HG03025 (cell line): ENCODE measurements around the gene SOCS1.

ENCODE experiments used
- ATAC-seq: cut with Tn5 transposase; IDR thresholded peaks from one replicate; pipeline ENCODE4 v1.9.1; 2021; ENCODE audit warnings: mild to moderate bottlenecking, moderate library complexity; ENCODE audit not compliant: unreplicated experiment, low FRiP score

Gene SOCS1

DNA sequence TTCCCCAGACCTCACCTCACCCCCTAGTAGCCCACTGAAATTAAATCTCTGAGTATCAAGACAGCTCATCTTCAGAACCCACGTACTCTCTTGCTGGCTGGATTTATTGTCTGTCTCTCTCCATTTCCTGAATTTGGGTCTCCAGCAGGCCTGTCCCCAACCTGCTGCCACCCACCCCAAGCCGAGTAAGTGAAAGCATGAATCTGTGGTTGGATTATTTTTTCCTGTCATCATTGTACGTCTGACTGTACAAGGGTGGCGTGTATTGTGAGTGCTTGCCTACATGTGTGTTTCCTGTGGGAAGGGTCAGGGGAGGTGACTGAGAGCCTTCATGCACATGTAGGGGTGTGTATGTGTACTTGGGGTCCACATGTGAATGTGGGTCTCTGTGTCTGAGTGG, 7.7 kb upstream of the SOCS1 start:
- ATAC-seq, result no peak

- ATAC-seq, result no peak
Observed at GRCh38 chr16:11262915-11263314, 6.9 kb upstream of the SOCS1 start.

DNA sequence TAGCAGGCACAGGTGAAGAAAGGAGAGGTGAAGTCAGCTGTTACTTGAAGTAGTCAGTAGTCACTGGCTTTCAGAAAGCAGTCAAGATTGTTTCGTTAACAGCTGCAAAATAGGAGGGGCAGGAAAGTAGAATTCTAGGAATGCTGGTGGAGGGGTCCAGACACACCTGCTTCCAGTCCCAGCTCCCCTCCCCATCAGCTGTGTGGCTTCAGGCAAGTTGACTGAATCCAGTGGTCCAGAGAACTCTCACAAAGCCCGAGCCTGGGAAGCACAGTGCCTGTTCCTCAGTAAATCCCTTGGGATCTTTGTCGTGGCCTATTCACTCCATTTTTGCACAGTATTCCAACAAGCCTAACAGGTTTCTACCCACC, 4.6 kb upstream of the SOCS1 start:
- no peak for ATAC-seq

GRCh38 chr16:11259655-11260595, 3.9 kb upstream of the SOCS1 start:
- ATAC-seq, result no peak

- no peak for ATAC-seq
Observed at GRCh38 chr16:11258553-11259492, 2.8 kb upstream of the SOCS1 start.

DNA sequence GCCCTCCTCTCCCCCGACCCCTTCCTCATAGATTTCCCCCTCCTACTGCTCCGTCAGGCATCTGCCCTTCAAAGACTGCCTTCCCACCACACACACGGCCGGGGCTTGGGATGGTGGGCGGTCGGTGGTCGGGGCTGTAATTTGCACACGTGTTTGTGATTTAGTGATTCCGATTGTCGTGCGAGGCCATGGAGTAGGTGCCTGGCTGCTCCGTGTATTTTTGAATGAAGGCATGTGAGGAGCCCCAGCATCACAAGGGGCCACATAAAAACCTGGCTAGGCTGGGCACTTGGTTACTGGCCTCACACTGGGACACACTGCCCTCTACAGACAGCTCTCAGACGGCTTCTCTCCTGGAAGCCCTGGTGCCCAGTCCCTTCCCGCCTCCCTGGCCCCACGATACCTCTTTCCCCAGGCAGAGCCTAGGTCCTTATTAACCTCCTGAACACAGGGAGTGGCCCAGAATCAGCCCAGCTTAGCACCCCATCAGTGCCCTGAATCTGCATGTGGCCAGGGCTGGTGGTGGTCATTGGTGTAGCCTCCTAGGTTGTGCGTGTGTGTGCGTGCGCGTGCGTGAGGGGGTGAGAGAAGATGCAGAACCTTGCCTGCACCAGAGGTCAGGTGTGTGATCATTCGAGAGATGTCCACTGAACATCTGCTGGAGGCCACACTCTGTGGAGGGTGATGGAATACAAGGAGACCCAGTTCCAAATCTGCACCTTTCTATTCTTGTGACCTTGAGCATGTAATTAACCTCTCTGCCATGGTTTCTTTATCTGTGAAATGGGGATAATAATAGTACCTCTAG, 1.3 kb upstream of the SOCS1 start:
- no peak for ATAC-seq

- no peak for ATAC-seq
Observed at GRCh38 chr16:11256661-11257130, 692 bp upstream of the SOCS1 start.

GRCh38 chr16:11254913-11255736, 879 bp downstream of the SOCS1 start:
- ATAC-seq, result peak; percentile 3

- ATAC-seq, result no peak
Observed at GRCh38 chr16:11253995-11254912, 1.8 kb downstream of the SOCS1 start.

DNA sequence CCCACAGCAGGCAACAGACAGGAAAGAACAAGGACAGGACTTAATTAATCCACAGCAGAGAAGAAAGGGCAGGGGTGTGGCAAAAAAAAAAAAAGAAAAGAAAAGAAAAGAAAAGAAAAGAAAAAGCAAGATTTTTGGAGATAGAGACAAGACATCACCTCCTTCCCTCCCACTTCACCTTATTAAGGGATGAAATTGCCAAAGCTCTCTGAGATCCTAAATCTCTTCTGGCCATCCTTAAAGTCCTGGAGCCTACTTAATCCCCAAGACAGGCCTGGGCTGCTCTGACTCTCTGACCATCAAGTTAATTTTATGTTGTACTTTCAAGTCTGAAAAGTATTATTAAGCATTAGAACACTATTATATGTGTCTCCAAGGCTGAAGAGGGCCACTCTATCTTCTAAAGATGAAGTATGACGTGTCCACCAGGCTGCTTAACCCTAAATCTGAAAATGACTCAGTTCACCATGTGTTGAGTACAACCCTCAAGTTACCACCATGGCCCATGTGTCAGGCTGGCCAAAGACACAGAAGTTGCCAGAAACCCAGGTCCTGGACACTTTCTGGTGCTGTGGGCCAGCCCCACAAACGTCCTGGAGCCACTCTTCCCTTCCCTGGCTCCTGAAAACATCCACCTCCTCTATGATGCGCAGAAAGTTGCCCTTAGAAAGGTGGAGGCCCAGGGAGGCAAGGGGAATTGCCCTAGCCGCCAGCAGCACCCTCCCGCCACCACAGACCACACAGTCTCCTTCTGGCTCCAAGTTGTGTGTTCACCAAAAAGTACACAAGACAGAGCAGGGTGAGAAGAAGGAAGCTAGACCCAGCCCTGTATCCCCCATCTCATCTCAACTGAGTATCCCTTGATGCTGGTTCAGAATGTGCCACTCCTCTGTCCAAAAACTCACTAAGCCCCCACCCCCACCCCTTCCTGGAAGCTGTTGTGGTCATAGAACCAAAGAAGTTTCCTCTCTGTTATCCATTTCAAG, 2.7 kb downstream of the SOCS1 start:
- ATAC-seq, result no peak

DNA sequence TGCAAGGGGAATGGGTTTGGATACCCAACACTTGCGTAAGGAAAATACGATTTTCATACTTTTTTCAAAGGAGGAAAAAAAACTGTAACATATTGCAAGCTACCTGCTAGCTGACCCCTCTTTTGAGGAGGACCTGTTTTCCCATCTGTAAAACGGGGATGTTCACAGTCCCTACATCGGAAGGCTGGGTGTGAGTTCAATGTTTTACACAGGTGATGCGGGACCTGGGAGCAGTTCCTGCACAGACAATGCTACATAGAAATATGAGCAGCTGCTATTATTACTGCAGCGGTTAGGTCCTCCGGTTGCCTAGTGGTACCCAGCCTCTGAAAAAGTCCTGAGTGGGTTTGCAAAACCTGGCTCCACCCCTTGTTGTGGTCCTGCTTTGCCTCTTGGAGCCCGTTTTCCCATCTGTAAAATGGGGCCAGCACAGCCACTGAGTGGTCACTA, 3.5 kb downstream of the SOCS1 start:
- ATAC-seq, result no peak

DNA sequence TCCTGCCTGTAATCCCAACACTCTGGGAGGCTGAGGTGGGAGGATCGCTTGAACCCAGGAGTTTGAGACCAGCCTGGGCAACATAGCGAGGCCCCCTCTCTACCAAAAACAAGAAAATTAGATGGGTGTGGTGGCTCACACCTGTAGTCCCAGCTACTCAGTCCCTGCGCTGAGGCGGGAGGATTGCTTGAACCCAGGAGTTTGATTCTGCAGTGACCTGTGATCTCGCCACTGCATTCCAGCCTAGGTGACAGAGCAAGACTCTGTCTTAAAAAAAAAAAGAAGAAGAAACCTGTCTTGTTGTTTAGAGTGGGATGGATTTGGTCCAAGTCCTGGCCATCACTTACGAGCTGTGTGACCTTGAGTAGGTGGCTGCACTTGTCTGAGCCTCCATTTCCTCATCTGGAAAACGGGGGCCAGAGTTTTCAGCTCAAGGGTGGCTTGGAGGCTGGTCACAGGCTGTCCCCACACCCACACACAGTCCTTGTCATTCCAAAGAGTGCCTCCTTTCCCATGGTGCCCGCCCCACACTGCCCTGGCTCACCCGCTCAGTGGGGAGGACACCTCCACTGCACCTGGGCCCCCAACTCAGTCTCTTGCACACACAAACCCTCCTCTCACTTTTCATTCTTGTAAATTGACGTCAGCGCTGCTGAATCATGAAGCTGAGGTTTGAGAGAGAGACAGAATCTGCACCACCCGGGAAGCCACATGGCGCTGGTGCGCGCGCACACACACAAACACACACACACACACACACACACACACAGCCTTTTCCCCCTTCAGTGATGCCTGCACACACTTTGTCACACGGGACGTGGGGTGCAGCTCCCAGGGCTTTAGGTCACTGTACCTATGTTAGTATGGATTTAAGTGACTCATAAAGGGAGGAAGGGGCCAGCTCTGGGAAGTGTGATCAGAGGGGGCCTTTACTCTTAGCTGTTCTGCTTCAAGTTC, 4.2 kb downstream of the SOCS1 start:
- ATAC-seq, result no peak

GRCh38 chr16:11250786-11251524, 5.0 kb downstream of the SOCS1 start:
- no peak for ATAC-seq

- ATAC-seq, result no peak
Observed at GRCh38 chr16:11250091-11250785, 5.8 kb downstream of the SOCS1 start.
